Activated B cell treated with CpG ODN at 0.5 μM for 24 hours (primary cell): ENCODE data around the gene AK4. TPM values are rescaled to one million over a fixed set of nuclear protein-coding genes. Genes with fewer than 3 reads are reported as not detected.
"Not testable (repeated sequence)": the region's sequence is repeated elsewhere in the genome, so short reads cannot be mapped to it uniquely, and the experiment has no call there.

ENCODE experiments used
- ATAC-seq: fragments of 200-7000 bp; cut with Tn5 transposase; one replicate; pipeline ENCODE4 v1.10.0; 2021; ENCODE audit warnings: low read depth, mild to moderate bottlenecking, moderate library complexity
- CTCF ChIA-PET: fragments of 350-600 bp; sonication (Branson Sonifier 250); formaldehyde crosslinking; loops from one replicate; lab custom pipeline; 2021; ENCODE audit warnings: antibody characterized with exemption; lab: Charles Lee
- POLR2A ChIA-PET: fragments of 350-600 bp; sonication (Branson Sonifier 250); formaldehyde crosslinking; loops from one replicate; lab custom pipeline; 2021; ENCODE audit warnings: antibody characterized with exemption; lab: Charles Lee
- DNase-seq: peaks from one replicate; pipeline ENCODE4 v3.0.0; 2022
- H3K27ac Mint-ChIP-seq: one replicate; pipeline ENCODE4 v1.8.0; 2020; ENCODE audit warnings: mixed read lengths
- H3K27me3 Mint-ChIP-seq: one replicate; pipeline ENCODE4 v1.8.0; 2021; ENCODE audit warnings: mixed read lengths
- H3K36me3 Mint-ChIP-seq: one replicate; pipeline ENCODE4 v1.8.0; 2021; ENCODE audit warnings: low read depth, mixed read lengths
- H3K4me1 Mint-ChIP-seq: one replicate; pipeline ENCODE4 v1.8.0; 2021; ENCODE audit warnings: mixed read lengths
- H3K4me3 Mint-ChIP-seq: one replicate; pipeline ENCODE4 v1.8.0; 2020; ENCODE audit warnings: mild to moderate bottlenecking, mixed read lengths
- H3K9me3 Mint-ChIP-seq: one replicate; pipeline ENCODE4 v1.8.0; 2020; ENCODE audit warnings: mixed read lengths
- CTCF ChIP-seq: fragments of 200-600 bp; IDR thresholded peaks from one replicate; pipeline ENCODE4 v1.8.0; 2022; ENCODE audit warnings: antibody characterized with exemption, mild to moderate bottlenecking
- intact Hi-C: fragments of 100-400 bp; cut with micrococcal nuclease; formaldehyde crosslinking; loops from one replicate; pipeline ENCODE4 v1.15.1; 2024
- total RNA-seq: library from RNA; stranded (reverse); gene quantifications from 2 replicates; pipeline ENCODE4 v1.2.3, GENCODE V29; 2022

Gene AK4
- total RNA-seq, 1 donor from 2014 or later = 1.8 TPM

GRCh38 chr1:65109487-65109886, 38.5 kb upstream of the AK4 start:
- intact Hi-C loops = no loop called here
- peaks cover 15% of the 10 kb centered on the region for H3K27me3 Mint-ChIP-seq
- no peaks in the 10 kb centered on the region for H3K36me3 Mint-ChIP-seq
- peaks cover 7% of the 10 kb centered on the region for H3K9me3 Mint-ChIP-seq
- no peak for ATAC-seq
- no peak for DNase-seq
- CTCF ChIA-PET = no interaction called here
- H3K4me1 Mint-ChIP-seq = no peaks in the 10 kb centered on the region
- H3K27ac Mint-ChIP-seq = no peak overlapping the region
- TF ChIP-seq CTCF = no peak
- POLR2A ChIA-PET = no interaction called here
- no peak overlapping the region for H3K4me3 Mint-ChIP-seq

GRCh38 chr1:65112811-65113210, 35.2 kb upstream of the AK4 start:
- Mint-ChIP-seq H3K4me3 (no peak overlapping the region), H3K4me1 (no peaks in the 10 kb centered on the region), H3K27me3 (peaks cover 4% of the 10 kb centered on the region), H3K36me3 (no peaks in the 10 kb centered on the region), H3K9me3 (peaks cover 7% of the 10 kb centered on the region), H3K27ac (no peak overlapping the region)
- POLR2A ChIA-PET = no interaction called here
- TF ChIP-seq CTCF = no peak
- CTCF ChIA-PET = no interaction called here
- no peak for DNase-seq
- ATAC-seq = no peak
- intact Hi-C loops = no loop called here

- Mint-ChIP-seq H3K4me1 (no peaks in the 10 kb centered on the region), H3K4me3 (no peak overlapping the region), H3K27me3 (peaks cover 4% of the 10 kb centered on the region), H3K9me3 (peaks cover 7% of the 10 kb centered on the region), H3K27ac (no peak overlapping the region), H3K36me3 (no peaks in the 10 kb centered on the region)
- no peak for TF ChIP-seq CTCF
- ATAC-seq = no peak
- CTCF ChIA-PET = no interaction called here
- intact Hi-C loops = no loop called here
- DNase-seq = no peak
- POLR2A ChIA-PET = no interaction called here
Observed at GRCh38 chr1:65113298-65113697, 34.7 kb upstream of the AK4 start.

- Mint-ChIP-seq H3K36me3 (no peaks in the 10 kb centered on the region), H3K4me3 (no peak overlapping the region), H3K27me3 (peaks cover 4% of the 10 kb centered on the region), H3K9me3 (peaks cover 7% of the 10 kb centered on the region), H3K27ac (no peak overlapping the region), H3K4me1 (no peaks in the 10 kb centered on the region)
- CTCF ChIA-PET = no interaction called here
- intact Hi-C loops = no loop called here
- DNase-seq (no peak), ATAC-seq (no peak)
- TF ChIP-seq CTCF = no peak
- POLR2A ChIA-PET = no interaction called here
Observed at GRCh38 chr1:65114322-65114721, 33.7 kb upstream of the AK4 start.

GRCh38 chr1:65119951-65120350, 28.1 kb upstream of the AK4 start:
- Mint-ChIP-seq H3K27me3 (peaks cover 6% of the 10 kb centered on the region), H3K9me3 (no peaks in the 10 kb centered on the region), H3K4me1 (no peaks in the 10 kb centered on the region), H3K36me3 (no peaks in the 10 kb centered on the region), H3K27ac (no peak overlapping the region), H3K4me3 (no peak overlapping the region)
- TF ChIP-seq CTCF = no peak
- intact Hi-C loops = no loop called here
- POLR2A ChIA-PET = no interaction called here
- no peak for DNase-seq
- CTCF ChIA-PET = no interaction called here
- no peak for ATAC-seq

- ATAC-seq, CTCF ChIA-PET, H3K36me3 Mint-ChIP-seq, H3K27ac Mint-ChIP-seq, DNase-seq, H3K4me3 Mint-ChIP-seq, H3K4me1 Mint-ChIP-seq, POLR2A ChIA-PET, intact Hi-C loops, H3K9me3 Mint-ChIP-seq: not testable (repeated sequence)
- H3K27me3 Mint-ChIP-seq = peaks cover 16% of the 10 kb centered on the region
Observed at GRCh38 chr1:65129104-65129503, 18.9 kb upstream of the AK4 start.
